ENCODE measurements around the gene FAM114A1. TPM values are rescaled to one million over a fixed set of nuclear protein-coding genes. Genes with fewer than 3 reads are reported as not detected.

The FAM114A1 gene
- total and polyA plus RNA-seq, 2 of the 8 experiments (the other 6 are each of a cell fraction or from before 2014, with no cell fraction given), result 9.5 to 12.0 TPM

DNA sequence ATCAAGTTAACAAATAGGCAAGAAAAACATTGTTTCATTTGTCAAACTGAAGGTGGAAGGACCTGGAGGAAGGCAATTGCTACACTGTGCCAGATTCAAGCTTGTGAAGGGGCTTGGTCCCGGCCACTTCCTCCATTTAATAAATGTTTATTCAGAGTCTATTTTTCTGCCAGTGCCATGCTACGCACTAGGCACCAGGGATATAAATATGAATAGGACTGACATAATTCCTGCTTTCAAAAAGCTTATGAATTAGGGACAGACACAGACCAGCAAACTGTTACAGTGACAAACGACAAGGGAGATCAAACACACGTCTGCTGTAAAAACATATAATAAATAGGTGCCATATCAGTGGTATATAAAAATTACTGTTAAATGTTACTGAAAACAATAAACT lies 11.6 kb upstream of the FAM114A1 start:
- no peak overlapping the region for H2BK15ac ChIP-seq (ENCODE audit: low read length)
- no peak overlapping the region for H3K9ac ChIP-seq (replicated peaks in 1 of 4; ENCODE audit: extremely low read depth in 1 of 4, low read depth in 3 of 4, low read length in 3 of 4)
- DNase-seq (ENCODE audit: low read depth in 1 of 2, low spot score in 2 of 2), result no peak
- H3K56ac ChIP-seq (replicated peaks; ENCODE audit: insufficient read length, low read depth, low read length), result no peak overlapping the region
- H2BK120ac ChIP-seq (replicated peaks; ENCODE audit: low read depth, low read length), result no peak overlapping the region
- H4K8ac ChIP-seq (ENCODE audit: extremely low read depth, insufficient read depth, low read length), result no peak overlapping the region
- no peak overlapping the region for H2BK20ac ChIP-seq (ENCODE audit: low read length)
- no peak overlapping the region for H2AFZ ChIP-seq (ENCODE audit: low read length)
- H4K5ac ChIP-seq (ENCODE audit: insufficient read length, low read depth, low read length), result no peak overlapping the region
- H3K23me2 ChIP-seq (ENCODE audit: low read depth, low read length), result no peaks in the 10 kb centered on the region
- no peak overlapping the region for H4K91ac ChIP-seq (replicated peaks; ENCODE audit: insufficient read length, low read length)
- CTCF ChIA-PET (ENCODE audit: partially characterized antibody), result interaction anchor here (0.7 to 2.5 kb wide), 18 partner anchors 8 to 192 kb away, joined by 3 to 29 read pairs (median 4); no protein-coding TSS in a partner anchor
- H2BK5ac ChIP-seq (ENCODE audit: low read depth, low read length), result no peak overlapping the region
- H2AK5ac ChIP-seq (ENCODE audit: low read depth, low read length), result no peak overlapping the region
- H3K4me1 ChIP-seq (replicated peaks in 1 of 4; ENCODE audit: control insufficient read depth in 3 of 4, insufficient read depth in 4 of 4, low read length in 3 of 4), result peaks cover 0 to 3% (median 1%) of the 10 kb centered on the region in 4 experiments; a peak in 1 of 7 replicates
- H3K4me3 ChIP-seq (ENCODE audit: extremely low read depth in 1 of 4, insufficient read depth in 2 of 4, low read depth in 3 of 4, low read length in 4 of 4), result no peak overlapping the region
- no peaks in the 10 kb centered on the region for H3K9me3 ChIP-seq (ENCODE audit: insufficient read depth in 2 of 2, low read depth in 1 of 2, low read length in 1 of 2)
- H3K14ac ChIP-seq (ENCODE audit: insufficient read length), result no peak overlapping the region
- TF ChIP-seq EP300 (IDR thresholded peaks at IDR 0.05; ENCODE audit: borderline replicate concordance in 1 of 2, low read depth in 2 of 2, low read length in 2 of 2) (no peak), KDM4A (IDR thresholded peaks at IDR 0.05; ENCODE audit: low read depth, low read length, severe bottlenecking) (no peak), YY1 (IDR thresholded peaks at IDR 0.05; ENCODE audit: low read depth, low read length) (no peak), SUZ12 (IDR thresholded peaks at IDR 0.05; ENCODE audit: low read length) (no peak), KDM5A (IDR thresholded peaks at IDR 0.05; ENCODE audit: low read length) (no peak), SP4 (IDR thresholded peaks at IDR 0.05; ENCODE audit: low read length) (no peak), GABPA (IDR thresholded peaks at IDR 0.05; ENCODE audit: borderline replicate concordance, insufficient read depth, low read length) (no peak), POLR2AphosphoS5 (IDR thresholded peaks at IDR 0.05; ENCODE audit: low read depth, low read length) (no peak), POU5F1 (IDR thresholded peaks at IDR 0.05; ENCODE audit: low read depth, low read length) (no peak)
- H3K27ac ChIP-seq (ENCODE audit: low read depth, low read length), result no peak overlapping the region
- no peak overlapping the region for H3K18ac ChIP-seq (ENCODE audit: extremely low read depth, low read length)
- no peaks in the 10 kb centered on the region for H3K79me2 ChIP-seq (ENCODE audit: control insufficient read depth in 1 of 2, insufficient read depth in 2 of 2, low read length in 2 of 2)
- H2BK12ac ChIP-seq (ENCODE audit: low read depth, low read length), result no peak overlapping the region
- H3K4ac ChIP-seq (replicated peaks; ENCODE audit: insufficient read length, low read depth, low read length), result no peak overlapping the region
- FAIRE-seq, result no peak
- H3K36me3 ChIP-seq (ENCODE audit: control insufficient read depth in 2 of 4, insufficient read depth in 4 of 4, low read length in 3 of 4), result no peaks in the 10 kb centered on the region
- H4K20me1 ChIP-seq (replicated peaks in 1 of 2; ENCODE audit: control insufficient read depth in 1 of 2, insufficient read depth in 2 of 2, low read length in 2 of 2), result no peaks in the 10 kb centered on the region
- WGBS, 2 experiments (ENCODE audit: extremely low coverage in 1 of 2, insufficient coverage in 1 of 2, insufficient read length in 1 of 2, insufficient replicate concordance in 2 of 2, low coverage in 1 of 2, low lambda C conversion rate in 2 of 2, missing lambda C conversion rate in 1 of 2), result 88% methylated on average over 4 of the region's 4 CpGs; no CpG with 5 or more reads in 1 of the 2 experiments
- H3K79me1 ChIP-seq (ENCODE audit: low read depth, low read length), result no peaks in the 10 kb centered on the region
- H3K27me3 ChIP-seq (replicated peaks in 1 of 4; ENCODE audit: control insufficient read depth in 3 of 4, extremely low read depth in 1 of 4, insufficient read depth in 3 of 4, low read length in 3 of 4), result no peaks in the 10 kb centered on the region
- POLR2A ChIA-PET (ENCODE audit: partially characterized antibody), result interaction anchor here (1.3 kb wide), 1 partner anchor 12 kb away, joined by 3 read pairs; no protein-coding TSS in a partner anchor
- no peak overlapping the region for H3K4me2 ChIP-seq (ENCODE audit: insufficient read depth in 1 of 2, low read depth in 2 of 2, low read length in 2 of 2)
- H3K23ac ChIP-seq (ENCODE audit: insufficient read length), result no peak overlapping the region

Data from H1 (cell line).